ENCODE data around the gene UCN2.

DNA sequence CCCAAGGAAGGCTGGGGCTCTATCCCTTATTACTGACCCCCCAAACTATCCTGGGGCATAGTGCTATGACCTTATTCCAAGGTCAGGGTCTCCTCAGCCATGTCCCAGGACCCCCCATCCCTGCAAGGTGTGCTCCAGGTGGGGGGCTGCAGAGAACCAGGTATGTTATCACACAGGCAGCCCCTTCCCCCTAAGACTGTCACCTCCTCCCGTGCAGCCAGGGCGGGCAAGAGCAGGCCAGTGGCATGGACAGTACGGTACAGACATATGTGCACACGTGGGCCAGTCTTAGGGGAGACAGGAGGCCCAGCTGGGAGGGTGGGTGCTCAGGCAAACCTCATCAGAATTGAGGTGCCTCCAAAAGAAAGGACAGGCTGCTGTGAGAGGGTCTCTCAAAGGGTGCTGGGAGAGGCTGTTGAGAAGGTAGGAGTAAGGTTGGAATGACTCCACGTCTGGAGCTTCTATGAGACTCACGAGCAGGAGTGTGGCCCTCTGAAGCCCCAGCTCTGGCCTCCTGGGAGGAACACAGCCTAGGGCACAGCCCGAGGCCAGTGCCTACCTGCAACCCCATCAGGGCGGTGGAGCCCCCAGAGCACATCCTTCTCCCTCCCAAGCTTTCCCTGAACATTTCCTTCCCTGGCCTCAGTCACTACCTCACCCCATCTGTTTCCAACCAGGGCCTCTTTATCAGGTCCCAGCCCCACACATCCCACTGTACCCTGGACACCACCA is 33.3 kb upstream of the UCN2 start:
- TF ChIP-seq, protein P1, sequence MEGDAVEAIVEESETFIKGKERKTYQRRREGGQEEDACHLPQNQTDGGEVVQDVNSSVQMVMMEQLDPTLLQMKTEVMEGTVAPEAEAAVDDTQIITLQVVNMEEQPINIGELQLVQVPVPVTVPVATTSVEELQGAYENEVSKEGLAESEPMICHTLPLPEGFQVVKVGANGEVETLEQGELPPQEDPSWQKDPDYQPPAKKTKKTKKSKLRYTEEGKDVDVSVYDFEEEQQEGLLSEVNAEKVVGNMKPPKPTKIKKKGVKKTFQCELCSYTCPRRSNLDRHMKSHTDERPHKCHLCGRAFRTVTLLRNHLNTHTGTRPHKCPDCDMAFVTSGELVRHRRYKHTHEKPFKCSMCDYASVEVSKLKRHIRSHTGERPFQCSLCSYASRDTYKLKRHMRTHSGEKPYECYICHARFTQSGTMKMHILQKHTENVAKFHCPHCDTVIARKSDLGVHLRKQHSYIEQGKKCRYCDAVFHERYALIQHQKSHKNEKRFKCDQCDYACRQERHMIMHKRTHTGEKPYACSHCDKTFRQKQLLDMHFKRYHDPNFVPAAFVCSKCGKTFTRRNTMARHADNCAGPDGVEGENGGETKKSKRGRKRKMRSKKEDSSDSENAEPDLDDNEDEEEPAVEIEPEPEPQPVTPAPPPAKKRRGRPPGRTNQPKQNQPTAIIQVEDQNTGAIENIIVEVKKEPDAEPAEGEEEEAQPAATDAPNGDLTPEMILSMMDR (IDR thresholded peaks at IDR 0.05; ENCODE audit: poor library complexity): no peak
- no peak for TF ChIP-seq EZH2 (IDR thresholded peaks at IDR 0.05; ENCODE audit: borderline replicate concordance)

Measured in hepatocyte (in vitro differentiated cells).